Stimulated activated CD4-positive, alpha-beta T cell treated with anti-CD3 and anti-CD28 coated beads, Interleukin-2, amount 100 ng/mL, for 48 hours (primary cell): Measurements from ENCODE around the gene DLG2.

Experiments used
- DNase-seq, 2 donors: peaks; one replicate each; pipeline ENCODE4 v3.0.0-alpha.2; 2020

DLG2 gene

DNA sequence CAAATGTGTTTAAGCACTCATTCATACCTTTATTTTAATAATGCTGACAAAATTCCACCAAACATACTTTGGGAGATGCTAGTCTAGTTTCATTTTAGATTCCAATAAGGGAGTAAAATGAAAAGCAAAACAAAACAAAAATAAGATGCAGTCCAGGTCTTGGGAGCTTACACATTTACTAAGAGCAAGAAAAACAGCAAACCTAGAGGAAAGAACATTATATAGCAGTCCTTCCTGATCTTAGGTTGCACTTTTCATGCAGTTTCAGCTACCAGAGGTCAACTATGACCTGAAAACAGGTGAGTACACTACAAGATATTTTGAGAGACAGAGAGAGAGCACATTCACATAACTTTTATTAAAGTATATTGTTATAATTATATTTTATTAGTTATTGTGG, 1100.9 kb downstream of the DLG2 start:
- DNase-seq, result no peak

DNA sequence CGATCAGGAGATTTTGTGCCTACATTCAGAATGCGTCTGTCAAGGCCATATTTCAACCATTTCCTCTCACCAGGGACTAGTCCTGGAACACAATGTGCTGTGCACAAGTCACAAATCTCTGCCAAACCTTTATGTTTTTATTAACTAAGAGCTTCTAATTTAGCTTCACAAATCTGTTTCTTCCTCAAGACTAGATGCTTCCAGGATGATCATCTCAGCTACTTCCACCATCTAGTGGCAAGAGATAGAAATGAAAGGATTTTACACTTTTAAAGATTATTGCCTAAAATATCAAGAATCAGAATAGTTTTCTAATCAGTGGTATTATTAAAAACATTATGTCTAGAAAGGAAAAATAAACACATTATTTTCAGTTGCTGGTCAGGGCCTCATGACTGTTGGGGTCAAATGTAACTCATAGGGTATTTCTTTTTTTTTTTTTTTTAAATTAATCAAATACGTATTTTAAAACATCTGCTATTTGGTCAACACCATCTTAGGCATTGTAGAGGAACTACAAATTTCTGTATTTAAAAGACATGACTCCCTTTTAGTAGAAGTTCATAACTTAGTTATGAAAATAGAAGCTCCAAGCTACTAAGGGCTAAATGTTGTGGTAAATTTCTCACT, 1102.6 kb downstream of the DLG2 start:
- DNase-seq, result no peak

DNA sequence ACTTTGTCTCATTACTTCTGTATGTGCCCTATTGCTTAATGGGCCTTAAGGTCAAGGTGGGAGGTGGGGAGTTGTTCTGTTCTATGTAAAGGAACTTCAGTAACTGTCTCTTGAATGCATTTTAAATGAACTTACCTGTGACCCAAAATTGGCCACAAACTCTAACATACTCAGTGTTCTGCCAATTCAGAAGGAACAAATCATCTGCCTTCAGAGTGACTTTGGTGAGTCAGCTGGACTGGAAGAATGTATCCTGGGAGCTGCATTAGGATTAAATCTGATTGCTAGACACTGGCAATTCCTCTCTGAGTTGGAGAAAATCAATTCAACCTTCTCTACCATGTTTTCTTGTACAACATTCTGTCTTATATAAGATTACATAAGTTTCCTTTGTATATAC, 1104.8 kb downstream of the DLG2 start:
- DNase-seq, result no peak

DNA sequence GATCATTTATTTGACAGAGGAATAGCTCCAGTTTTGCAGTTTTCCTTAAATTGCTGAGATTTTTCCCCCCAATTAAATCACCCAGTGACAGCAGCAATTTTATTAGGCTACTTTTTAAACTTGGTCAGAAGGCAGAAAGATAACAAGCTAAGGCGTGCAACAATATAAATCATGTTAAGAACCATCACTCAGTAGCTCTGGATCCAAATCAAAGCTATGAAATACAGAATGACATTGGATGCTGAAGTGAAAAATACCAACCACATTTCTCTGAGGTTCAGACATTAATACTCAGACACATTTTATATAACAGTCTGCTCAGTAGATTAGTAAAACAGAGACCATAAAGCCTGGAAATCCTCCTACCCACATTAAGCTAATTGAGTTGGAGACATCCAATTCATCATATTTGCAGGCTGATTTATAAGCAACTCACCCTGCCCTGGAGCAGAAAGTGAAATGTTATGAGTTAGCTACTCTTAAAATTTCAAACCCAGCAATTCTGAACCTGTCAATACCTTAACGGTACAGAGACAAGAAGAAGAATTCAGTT, 1108.4 kb downstream of the DLG2 start:
- DNase-seq, result no peak

DNA sequence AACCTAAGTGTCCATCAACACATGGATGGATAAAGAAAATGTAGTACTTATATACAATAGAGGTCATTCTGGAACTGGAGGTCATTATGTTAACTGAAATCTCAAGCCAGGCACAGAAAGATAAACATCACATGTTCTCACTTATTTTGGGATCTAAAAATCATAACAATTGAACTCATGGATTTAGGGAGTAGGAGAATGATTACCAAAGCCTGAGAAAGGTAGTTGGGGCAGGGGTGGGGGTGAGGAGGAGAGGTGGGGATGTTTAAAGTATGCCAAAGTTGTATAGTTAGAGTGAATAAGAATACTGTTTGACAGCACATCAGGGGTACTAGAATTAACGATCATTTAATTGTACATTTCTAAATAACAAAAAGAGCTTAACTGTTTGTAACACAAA, 1112.7 kb downstream of the DLG2 start:
- DNase-seq, result no peak

DNA sequence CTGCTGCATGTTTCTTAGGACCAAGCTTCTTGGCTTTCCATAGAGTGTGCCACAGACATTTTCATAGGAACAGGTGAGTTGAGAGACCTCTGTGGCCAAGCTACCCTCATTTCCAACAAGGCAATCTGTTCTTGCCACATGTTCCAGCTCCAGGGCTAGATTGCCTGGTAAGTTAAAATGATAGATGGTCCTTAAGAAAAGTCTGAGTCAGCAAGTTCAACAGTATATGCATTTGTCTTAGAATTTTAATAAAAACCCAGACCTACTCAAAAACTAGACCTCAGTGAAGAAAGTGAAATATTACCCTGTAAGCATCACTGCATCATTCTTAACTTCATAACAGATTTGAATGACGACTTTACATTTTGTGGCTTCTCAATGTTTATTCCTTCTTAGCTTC, 1123.6 kb downstream of the DLG2 start:
- DNase-seq, result no peak

DNA sequence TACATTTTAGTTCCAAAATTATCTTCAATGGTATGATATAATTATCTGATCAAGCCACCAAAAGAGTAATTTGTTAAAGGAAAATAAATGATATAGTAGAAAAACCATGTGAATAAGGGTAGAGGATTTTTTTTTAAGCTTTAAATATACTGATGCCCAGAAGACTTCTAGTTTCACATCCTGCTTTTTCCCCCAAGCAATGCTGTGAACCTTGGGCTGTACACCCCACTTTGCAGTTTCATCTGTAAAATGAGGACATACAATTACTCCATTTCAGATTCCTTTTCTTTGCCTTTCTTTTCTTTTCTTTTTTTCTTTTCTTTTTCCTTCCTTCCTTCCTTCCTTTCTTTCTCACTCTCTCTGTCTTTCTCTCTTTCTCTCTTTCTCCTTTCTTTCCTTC, 1125.4 kb downstream of the DLG2 start:
- no peak for DNase-seq

DNA sequence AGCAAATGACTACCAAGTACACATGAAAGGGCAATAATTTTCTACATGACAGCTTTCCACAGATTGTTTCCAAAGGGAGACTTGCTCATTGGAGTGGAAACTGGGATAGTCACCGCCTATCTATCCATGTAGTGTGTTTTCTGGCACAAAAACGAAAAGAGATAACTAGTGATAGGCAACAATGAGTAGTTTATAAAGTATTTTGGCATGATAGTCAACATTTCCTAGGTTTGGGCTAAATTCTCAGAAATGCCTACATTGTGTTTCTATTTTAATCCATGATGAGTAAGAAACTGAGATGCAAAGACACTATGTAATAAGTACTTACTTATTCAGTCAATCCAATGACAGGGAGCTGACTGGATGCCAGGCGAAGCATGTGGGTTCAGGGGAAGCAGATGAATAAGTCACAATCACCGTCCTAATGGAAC, 1129.1 kb downstream of the DLG2 start:
- no peak for DNase-seq

DNA sequence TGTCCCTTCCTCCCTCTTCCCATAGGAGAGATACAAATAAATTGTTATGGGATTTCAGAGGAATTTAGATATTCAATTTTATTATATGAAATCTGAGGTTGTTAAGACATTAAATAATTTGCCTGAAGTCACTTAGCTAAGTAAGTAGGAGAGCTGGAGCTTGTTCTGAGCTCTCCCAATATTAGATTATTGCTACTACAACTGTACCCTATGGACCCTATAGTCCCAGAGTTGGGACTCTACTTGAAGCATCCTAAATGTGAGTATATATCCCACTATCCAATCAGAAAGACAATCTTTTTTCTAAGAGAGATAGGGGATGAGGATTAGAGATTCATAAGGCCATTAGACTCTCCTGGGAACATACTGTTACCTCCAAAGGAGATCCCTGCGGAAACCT, 1130.0 kb downstream of the DLG2 start:
- no peak for DNase-seq

DNA sequence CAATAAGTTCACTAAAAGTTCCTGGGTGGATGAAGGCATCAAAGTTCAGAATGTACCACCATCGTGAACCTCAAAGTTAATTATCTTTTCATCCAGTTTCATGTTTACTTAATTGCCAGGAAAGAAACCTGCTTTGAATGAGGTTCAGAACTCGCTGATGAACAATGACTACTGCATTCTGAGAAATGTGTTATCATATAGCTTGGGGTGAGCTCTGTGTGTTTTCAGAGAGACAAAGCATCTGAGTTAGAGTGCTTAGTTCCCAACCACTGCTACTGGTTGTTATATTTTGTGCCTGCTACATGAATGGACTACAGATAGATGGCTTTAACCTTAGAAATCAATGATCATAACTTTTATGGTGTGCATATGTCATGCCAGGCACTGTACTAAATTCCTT, 1131.0 kb downstream of the DLG2 start:
- no peak for DNase-seq

DNA sequence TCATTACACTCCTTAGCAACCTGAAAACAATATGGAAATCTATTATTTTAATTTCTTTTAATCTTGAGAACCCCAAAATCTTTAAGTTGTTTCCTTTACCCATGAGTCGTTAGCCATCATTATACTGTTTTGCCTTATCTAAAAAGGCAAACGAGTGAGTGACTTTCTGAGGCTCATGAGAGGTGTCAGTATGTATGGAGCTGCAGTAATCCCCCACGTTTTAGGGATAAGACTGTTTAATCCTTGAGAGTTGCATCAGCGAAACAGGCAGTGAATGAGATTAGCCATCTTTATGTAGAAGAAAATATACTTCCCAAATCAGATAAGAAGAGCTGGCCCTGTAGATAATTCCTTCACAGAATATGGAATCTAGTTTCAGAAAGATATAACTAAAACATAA, 1147.0 kb downstream of the DLG2 start:
- DNase-seq, result no peak

DNA sequence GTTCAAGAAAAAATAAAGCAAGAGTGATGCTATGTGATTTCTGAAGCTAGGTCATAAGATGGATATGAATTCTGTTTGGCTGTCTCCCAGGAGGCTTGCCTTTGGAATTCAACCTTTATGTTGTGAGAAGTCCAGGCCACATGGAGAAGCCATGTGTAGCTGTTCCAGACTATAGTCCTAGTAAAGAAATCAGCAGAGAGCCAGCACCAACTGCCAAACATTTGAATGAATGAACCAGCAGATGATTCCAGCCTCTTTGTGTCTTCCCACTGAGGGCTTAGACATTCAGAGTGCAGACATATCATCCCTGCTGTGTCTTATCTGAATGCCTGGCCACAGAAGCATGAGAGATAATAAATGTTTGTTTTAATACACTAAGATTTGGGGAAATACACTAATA, 1150.6 kb downstream of the DLG2 start:
- DNase-seq, result no peak

DNA sequence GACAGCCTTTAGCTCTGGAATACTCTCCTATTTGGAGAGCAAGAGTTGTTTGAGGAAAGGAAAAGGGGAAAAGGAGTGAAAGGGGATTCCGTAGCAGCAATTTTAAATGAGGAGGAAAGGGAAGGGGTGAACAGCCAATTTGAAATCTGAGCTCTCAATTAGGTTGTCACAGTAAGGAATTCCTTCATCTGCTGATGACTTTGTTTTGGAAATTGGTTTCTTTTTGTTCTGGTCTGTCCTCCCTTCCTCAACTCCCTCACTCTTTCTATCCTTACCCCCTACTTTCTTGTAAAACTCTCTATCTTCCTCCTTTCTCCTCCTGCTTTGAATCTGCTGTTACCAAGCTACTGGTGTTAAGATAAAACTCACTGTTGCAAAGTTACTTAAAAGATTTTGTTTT, 1155.6 kb downstream of the DLG2 start:
- no peak for DNase-seq

DNA sequence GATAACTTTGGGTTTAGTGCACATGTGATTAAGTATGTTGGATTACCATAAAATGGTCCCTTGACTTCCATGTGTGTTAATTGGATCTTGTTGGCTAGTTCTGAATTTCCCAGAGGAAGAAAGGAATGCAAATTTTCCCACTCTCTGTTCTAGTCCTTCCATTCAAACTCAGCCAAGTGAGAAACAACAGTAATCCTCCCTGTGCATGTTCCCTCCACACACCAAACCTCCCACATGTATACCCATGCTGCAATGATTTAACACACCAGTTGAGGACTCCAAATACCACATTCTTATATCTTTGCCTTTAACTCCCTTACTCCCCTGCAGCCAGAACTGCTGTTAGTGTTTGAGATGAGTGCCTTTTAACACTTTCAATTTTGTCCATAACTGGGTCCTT, 1158.9 kb downstream of the DLG2 start:
- DNase-seq, result no peak

DNA sequence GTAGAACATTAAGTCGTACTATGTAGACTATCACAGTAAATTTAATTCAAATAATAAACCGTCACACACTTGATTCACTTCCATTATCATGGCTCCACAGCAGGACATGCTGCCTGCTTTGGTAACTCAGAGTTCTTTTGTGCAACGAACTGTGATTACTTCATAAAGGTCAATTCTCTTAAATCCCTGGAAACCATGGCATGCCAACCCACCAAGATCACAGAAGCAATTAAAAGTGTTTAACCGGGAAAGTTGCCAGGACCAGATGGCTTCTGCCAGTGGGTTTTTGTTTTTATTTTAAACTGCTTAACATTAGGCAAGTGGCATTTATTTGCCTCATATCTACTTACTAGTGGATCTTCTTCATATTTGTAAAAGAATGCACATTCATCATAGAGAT, 1162.1 kb downstream of the DLG2 start:
- DNase-seq, result no peak

DNA sequence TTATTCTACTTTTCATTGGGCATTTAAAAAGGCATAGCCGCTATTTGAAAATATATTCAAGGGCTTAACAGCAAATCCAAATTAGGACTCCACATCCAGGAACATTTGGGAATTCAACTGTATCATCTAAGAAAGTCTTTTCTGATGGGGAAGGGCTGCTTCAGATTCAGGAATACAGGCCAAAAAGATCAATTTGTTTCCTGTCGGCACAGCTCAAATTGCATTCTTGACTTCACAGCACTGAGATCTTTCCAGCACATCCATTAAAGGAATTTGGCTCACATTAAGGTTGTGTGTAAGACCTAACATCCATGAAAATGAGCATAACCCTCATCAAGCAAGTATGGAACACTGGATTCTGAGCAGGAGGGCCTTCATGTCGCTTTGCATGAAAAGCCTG, 1171.5 kb downstream of the DLG2 start:
- no peak for DNase-seq

DNA sequence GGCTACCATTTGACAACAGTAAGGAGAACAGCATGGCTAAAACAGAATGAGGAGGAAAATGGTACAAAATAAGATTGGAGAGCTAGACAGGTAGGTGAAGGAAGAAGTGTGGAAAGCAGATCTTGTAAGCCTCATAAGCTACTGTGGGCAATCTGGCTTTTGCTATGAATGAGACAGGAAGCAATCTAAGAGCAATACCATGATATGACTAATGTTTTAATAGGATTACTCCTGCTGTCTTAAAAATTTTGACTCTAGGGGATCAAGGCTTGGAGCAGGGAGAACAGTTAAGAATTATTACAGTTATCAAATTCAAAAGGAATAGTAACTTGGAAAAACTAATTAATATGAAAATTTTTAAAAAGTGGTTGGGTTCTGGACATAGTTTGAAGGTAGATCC, 1174.9 kb downstream of the DLG2 start:
- no peak for DNase-seq

DNA sequence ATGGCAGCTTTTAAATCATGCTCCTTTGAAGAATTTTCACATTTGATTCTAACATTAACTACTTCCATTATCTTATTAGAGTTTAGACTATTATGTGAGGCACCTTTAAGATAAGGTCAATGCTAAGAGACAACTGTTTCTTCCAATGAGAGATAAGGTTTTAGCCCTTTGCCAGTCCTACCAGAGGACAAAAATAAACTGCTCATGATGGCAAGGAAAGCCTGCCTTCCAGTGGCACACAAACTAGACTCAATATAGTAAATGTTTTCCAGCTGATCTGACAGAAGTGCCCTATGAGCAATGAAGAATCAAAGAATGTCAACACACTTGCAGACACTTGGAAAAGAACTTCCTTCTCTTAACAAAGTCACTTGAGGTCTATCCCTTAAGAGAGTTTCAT, 1188.6 kb downstream of the DLG2 start:
- DNase-seq, result no peak

DNA sequence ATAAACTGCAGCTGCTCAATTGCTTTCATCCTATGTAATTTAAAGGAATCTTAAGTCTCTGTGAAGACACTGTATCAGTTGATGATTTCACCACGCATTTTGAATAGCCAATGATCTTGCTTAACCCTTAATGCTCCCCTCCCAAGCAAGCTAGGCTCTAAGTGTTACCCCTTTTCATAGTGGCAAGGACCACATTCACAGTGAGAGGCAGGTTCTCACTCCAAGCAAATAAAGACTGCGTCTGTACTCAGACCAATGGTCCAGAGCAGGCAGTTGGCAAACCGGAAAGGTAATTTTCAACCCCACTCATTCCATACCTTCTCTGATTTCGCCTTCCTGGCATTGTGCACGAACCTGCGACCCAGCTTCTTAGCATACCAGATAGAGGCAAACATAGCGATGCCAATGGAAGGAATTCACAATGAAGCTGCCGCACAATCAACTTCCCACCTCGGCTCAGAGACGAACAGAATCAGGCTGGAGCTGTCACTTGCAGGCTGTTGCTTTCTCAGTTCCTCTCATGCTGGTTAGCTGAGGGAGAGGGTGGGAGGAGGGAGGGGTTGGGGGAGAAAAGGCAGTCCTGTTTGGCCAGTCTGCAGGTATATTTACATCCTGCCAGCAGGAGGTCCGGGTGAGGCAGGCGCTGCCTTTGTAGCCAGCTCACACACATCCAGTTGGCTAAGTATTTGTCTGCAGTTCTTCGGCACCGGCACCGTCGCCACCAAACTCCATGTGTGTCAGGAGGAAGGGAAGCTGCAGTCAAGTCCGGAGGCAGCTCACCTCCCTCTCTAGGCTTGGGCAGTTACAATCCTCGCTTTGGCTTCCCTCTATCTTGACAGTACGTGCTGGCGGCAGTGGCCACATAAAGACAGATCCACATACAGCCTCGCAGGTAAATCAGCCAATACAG, 1189.8 kb downstream of the DLG2 start:
- no peak for DNase-seq

DNA sequence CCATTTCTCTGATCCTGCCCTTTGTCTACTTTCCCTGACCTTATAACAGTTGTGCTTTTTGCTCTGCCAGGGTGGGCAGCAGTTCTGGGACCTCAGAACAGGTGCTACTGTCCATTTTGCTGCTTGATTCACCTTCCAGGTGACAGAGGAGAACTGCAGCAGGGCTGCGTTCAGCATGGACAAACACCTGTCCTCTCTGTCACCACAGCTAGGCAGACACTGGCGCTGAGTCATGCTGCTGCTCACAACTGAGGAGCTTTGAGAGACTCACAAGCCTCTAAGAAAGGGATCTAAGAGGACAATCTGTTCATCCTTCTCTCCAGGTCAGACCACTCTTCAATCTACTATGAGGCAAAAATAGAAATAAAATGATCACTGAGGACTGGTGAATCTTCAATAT, 1196.5 kb downstream of the DLG2 start:
- DNase-seq, result no peak

DNA sequence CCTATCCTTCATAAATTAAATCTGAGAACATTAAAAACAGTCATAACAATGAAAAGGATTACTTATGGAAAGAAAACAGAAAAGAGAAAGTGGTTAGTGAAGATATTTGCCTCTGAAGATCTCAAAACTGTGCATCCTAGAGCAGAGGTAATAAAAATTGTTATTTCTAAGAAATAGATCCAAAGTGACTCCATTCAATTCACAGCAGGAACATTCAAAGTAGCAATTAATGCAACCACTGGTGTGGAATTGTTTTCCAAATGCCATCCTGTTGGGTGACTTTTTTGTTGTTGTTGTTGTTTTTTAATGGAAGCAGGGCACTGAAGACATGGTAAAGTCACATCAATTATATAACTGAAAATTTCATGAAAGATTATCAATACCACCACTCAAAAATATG, 1201.5 kb downstream of the DLG2 start:
- DNase-seq, result no peak

DNA sequence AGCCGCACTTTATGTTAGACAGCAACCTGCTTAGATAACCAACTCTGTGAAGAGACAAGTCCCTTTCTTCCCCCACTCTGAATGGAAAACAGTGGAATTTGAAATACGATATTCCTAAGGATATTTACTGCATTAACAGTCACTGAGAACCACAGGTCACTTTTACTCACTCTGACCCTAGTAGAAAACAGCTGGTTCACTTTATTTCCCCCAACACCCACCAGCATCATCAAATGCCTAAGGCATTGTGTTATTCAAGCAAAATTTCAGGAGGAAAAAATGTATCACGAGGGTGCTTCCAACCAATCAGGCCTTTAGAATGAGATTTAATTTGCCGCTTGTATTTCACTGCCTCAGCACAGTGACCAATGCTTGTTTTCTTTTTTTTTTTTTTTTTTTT, 1206.9 kb downstream of the DLG2 start:
- no peak for DNase-seq

DNA sequence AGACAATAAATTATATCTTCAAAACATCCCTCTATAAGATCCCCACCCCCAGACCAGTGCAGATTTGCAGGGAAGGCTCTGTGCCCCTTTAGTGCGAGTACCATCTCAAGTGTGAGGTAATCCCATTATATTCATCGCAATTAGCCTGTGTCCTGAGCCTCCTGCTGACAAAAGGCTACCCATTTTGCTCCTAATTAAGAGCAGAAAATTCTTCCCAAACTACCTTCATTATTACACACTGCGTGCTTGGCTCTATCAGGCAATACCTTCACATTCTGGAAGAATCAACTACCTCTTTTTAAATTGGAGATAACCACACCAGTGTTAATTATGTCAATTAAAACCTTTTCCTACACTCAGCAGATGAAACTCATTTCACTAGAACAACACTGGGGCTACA, 1207.5 kb downstream of the DLG2 start:
- no peak for DNase-seq

DNA sequence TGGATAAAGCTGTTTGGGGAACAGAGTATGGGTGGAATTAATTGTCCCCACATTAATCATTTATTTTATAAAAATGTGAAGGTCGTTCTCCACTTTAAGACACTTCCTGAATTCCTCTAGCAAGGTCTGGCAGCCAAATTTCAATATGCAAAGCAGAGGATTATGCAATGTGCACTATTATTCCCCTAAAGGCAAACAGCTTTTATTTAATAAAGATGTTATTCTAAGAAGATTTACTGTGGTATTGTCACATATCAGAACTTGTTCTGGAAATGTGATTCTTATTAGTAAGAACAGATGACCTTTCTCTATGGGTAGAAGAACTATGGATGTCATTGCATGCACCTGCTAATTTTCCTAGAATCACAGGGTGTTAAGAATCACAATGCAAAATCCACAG, 1212.2 kb downstream of the DLG2 start:
- no peak for DNase-seq
